Activated T-helper 2 cell treated with anti-CD3 and anti-CD28 coated beads, Interferon-gamma antibody, Interleukin-2, Interleukin-4, amounts not matched to agents 10 μg/mL and 5 μg/mL and 100 μg/mL, durations not matched to agents 14 hours and 24 hours and 36 hours (primary cell): Measurements from ENCODE around the gene PITX2. TPM values are rescaled to one million over a fixed set of nuclear protein-coding genes. Genes with fewer than 3 reads are reported as not detected.

Experiments
- DNase-seq: peaks from one replicate; pipeline ENCODE4 v3.0.0; 2021; ENCODE audit warnings: low spot score
- H3K27ac Mint-ChIP-seq: one replicate; pipeline ENCODE4 v1.8.0; 2021; ENCODE audit warnings: mixed read lengths
- H3K27me3 Mint-ChIP-seq: one replicate; pipeline ENCODE4 v1.8.0; 2021; ENCODE audit warnings: low read depth, mixed read lengths
- H3K36me3 Mint-ChIP-seq: one replicate; pipeline ENCODE4 v1.8.0; 2021; ENCODE audit warnings: low read depth, mixed read lengths
- H3K4me1 Mint-ChIP-seq: one replicate; pipeline ENCODE4 v1.8.0; 2021; ENCODE audit warnings: low read depth, mixed read lengths
- H3K4me3 Mint-ChIP-seq: one replicate; pipeline ENCODE4 v1.8.0; 2021; ENCODE audit warnings: low read depth, mild to moderate bottlenecking, moderate library complexity, mixed read lengths
- H3K9me3 Mint-ChIP-seq: one replicate; pipeline ENCODE4 v1.8.0; 2021; ENCODE audit warnings: mixed read lengths
- intact Hi-C: fragments of 100-400 bp; cut with micrococcal nuclease; formaldehyde crosslinking; loops from one replicate; pipeline ENCODE4 v1.15.1; 2023
- total RNA-seq: library from RNA; stranded (reverse); gene quantifications from 2 replicates; pipeline ENCODE4 v1.2.3, GENCODE V29; 2022

PITX2 gene
- total RNA-seq, 1 donor from 2014 or later, result not detected

GRCh38 chr4:110617646-110618580, 5.0 kb downstream of the PITX2 start:
- intact Hi-C loops, result loop anchor here (1.0 kb wide), 1 partner anchor 15 kb away; no protein-coding TSS in a partner anchor
- H3K27me3 Mint-ChIP-seq, result peaks cover 90% of the 10 kb centered on the region
- no peak overlapping the region for H3K27ac Mint-ChIP-seq
- no peak overlapping the region for H3K4me3 Mint-ChIP-seq
- DNase-seq, result no peak
- peaks cover 5% of the 10 kb centered on the region for H3K36me3 Mint-ChIP-seq
- peaks cover 5% of the 10 kb centered on the region for H3K4me1 Mint-ChIP-seq
- H3K9me3 Mint-ChIP-seq, result no peaks in the 10 kb centered on the region

DNA sequence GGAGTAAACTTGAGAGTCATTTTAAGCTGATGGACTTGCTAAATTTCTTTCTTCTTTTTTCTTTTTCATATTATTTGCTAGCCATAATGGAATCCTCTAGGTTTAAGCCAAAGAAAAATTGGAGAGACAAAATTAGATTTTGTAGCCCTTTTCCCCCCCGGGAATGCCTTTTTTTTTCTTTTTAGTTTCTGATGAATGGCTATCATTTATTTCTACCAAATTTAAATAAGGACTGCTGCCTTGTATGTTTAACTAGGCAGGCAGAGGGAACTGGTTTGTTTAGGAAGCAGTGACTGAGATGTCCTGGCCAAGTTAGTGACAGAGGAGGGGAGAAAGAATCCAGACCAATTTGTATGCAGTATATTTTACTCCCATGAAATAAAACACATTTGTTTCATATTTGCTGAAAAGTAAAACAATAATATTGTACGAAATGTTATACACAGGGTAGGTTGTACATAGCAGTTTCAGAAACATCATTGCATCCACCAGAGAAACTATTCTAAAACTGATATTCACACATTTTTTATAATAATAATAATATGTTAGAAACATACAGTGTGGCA, 5.7 kb downstream of the PITX2 start:
- peaks cover 5% of the 10 kb centered on the region for H3K4me1 Mint-ChIP-seq
- peaks cover 90% of the 10 kb centered on the region for H3K27me3 Mint-ChIP-seq
- intact Hi-C loops, result loop anchor here (1.0 kb wide), 1 partner anchor 16 kb away; no protein-coding TSS in a partner anchor
- no peak overlapping the region for H3K27ac Mint-ChIP-seq
- no peak overlapping the region for H3K4me3 Mint-ChIP-seq
- H3K9me3 Mint-ChIP-seq, result no peaks in the 10 kb centered on the region
- DNase-seq, result no peak
- peaks cover 5% of the 10 kb centered on the region for H3K36me3 Mint-ChIP-seq

DNA sequence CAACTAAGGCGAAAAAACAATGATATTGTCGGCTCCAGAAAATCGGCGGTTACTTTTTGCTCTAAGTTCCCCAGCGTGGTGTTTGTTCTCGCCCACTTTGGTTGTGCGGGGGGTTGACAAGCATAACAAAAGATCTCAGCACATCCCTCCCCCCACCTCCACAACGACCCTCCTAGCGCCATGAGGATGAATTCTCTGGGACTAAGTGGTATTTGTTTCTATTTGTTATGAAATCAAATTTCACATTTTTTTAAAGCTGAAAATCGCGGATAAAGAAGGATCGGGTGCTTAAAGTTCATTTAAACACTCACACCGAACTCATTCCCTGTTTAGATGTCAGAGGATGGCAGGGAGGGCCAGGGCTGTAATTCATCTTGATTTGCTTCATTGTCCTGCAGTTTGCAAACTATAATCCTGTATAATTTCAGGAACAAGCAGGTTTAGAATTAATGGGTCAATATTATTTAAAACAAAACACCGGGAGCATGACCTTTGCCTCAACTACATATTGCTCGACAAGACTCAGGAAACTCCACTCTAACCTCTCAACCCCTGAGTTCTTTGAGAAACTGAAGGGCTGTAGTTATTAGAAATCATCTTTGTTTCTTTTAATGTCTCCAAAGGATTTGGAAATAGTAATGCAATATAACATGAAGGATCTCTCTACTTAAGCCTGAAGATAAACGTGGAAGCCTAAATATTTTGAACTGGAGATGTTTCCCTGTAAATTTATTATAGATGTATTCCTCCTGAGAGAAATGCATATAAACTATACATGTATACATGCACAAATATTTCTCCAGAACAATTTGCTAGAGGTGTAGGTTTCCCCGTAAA, 6.4 kb downstream of the PITX2 start:
- intact Hi-C loops, result loop anchor here (1.0 kb wide), 1 partner anchor 17 kb away; no protein-coding TSS in a partner anchor
- no peak for DNase-seq
- Mint-ChIP-seq H3K27me3 (peaks cover 92% of the 10 kb centered on the region), H3K9me3 (no peaks in the 10 kb centered on the region), H3K4me1 (peaks cover 5% of the 10 kb centered on the region), H3K27ac (no peak overlapping the region), H3K4me3 (no peak overlapping the region), H3K36me3 (peaks cover 5% of the 10 kb centered on the region)

GRCh38 chr4:110615353-110616237, 7.3 kb downstream of the PITX2 start:
- no peak overlapping the region for H3K4me3 Mint-ChIP-seq
- H3K36me3 Mint-ChIP-seq, result peaks cover 2% of the 10 kb centered on the region
- H3K27ac Mint-ChIP-seq, result no peak overlapping the region
- H3K27me3 Mint-ChIP-seq, result peaks cover 89% of the 10 kb centered on the region
- intact Hi-C loops, result no loop called here
- H3K4me1 Mint-ChIP-seq, result peaks cover 5% of the 10 kb centered on the region
- no peaks in the 10 kb centered on the region for H3K9me3 Mint-ChIP-seq
- DNase-seq, result no peak

- peaks cover 5% of the 10 kb centered on the region for H3K4me1 Mint-ChIP-seq
- intact Hi-C loops, result no loop called here
- DNase-seq, result no peak
- no peaks in the 10 kb centered on the region for H3K9me3 Mint-ChIP-seq
- H3K4me3 Mint-ChIP-seq, result no peak overlapping the region
- peaks cover 2% of the 10 kb centered on the region for H3K36me3 Mint-ChIP-seq
- H3K27me3 Mint-ChIP-seq, result peaks cover 87% of the 10 kb centered on the region
- no peak overlapping the region for H3K27ac Mint-ChIP-seq
Measured at GRCh38 chr4:110614976-110615352, 7.9 kb downstream of the PITX2 start.

- H3K9me3 Mint-ChIP-seq, result no peaks in the 10 kb centered on the region
- H3K36me3 Mint-ChIP-seq, result peaks cover 2% of the 10 kb centered on the region
- peaks cover 5% of the 10 kb centered on the region for H3K4me1 Mint-ChIP-seq
- no peak overlapping the region for H3K27ac Mint-ChIP-seq
- intact Hi-C loops, result no loop called here
- H3K4me3 Mint-ChIP-seq, result no peak overlapping the region
- DNase-seq, result no peak
- H3K27me3 Mint-ChIP-seq, result peaks cover 87% of the 10 kb centered on the region
Measured at GRCh38 chr4:110614173-110614963, 8.5 kb downstream of the PITX2 start.

GRCh38 chr4:110613745-110614144, 9.1 kb downstream of the PITX2 start:
- Mint-ChIP-seq H3K9me3 (no peaks in the 10 kb centered on the region), H3K27ac (no peak overlapping the region), H3K4me1 (peaks cover 3% of the 10 kb centered on the region), H3K4me3 (no peak overlapping the region), H3K27me3 (peaks cover 87% of the 10 kb centered on the region), H3K36me3 (peaks cover 2% of the 10 kb centered on the region)
- no peak for DNase-seq
- intact Hi-C loops, result no loop called here

DNA sequence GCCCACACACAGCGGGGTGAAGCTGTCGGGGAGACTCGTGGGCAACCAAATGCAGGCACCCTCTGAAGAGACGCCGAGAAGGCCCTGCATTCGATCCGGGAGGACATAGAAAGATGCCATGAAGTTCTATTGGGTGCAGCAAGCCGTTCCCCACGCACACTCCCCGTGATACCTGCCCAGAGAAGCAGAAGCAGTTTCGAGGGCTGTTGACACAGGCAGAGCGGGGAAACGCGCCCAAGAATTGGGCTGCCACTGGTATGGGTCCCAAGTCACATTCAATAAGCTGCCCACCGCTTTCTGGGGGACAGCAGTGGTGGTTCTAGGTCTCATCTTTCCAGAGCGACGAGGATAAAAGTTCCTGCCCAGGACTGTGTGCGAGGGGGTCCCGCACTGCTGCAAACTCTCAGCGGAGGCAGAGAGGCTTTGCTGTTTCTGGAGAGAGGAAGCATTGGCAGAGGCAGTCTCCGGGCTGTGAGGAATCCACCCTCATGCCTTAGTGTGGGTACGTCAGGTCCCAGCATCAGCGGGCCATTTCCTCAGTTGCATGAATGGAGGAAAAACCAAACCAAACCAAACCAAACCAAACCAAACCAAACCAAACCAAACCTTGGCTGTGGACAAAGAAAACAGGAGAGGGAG, 10.1 kb downstream of the PITX2 start:
- Mint-ChIP-seq H3K27ac (no peak overlapping the region), H3K9me3 (no peaks in the 10 kb centered on the region), H3K36me3 (peaks cover 2% of the 10 kb centered on the region), H3K4me1 (no peaks in the 10 kb centered on the region), H3K4me3 (no peak overlapping the region), H3K27me3 (peaks cover 85% of the 10 kb centered on the region)
- intact Hi-C loops, result no loop called here
- DNase-seq, result no peak

DNA sequence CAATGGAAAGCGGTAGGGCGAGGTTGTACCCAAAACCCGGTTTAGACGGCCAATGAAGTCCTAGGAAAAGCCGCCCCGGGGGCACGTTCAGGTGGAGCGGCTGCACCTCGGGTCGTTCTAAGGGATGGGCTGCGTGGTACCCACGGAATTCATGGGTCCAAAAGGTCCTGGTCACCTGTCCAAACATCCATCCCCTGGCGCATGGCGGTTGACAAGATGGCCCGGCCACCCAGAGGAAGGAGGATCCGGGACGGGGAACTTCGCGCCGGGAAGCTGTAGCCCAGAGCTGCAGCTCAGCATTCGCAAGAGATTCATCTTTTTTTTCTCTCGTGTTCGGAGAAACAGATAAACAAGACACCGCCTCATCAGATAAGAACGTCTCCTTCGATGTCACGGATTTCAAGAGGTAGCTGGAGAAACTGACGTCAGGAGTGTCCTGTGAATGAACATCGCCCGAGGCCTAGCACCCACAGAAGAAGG, 10.9 kb downstream of the PITX2 start:
- no peak for DNase-seq
- Mint-ChIP-seq H3K4me1 (no peaks in the 10 kb centered on the region), H3K36me3 (peaks cover 2% of the 10 kb centered on the region), H3K27ac (no peak overlapping the region), H3K27me3 (peaks cover 79% of the 10 kb centered on the region), H3K9me3 (no peaks in the 10 kb centered on the region), H3K4me3 (no peak overlapping the region)
- intact Hi-C loops, result no loop called here

DNA sequence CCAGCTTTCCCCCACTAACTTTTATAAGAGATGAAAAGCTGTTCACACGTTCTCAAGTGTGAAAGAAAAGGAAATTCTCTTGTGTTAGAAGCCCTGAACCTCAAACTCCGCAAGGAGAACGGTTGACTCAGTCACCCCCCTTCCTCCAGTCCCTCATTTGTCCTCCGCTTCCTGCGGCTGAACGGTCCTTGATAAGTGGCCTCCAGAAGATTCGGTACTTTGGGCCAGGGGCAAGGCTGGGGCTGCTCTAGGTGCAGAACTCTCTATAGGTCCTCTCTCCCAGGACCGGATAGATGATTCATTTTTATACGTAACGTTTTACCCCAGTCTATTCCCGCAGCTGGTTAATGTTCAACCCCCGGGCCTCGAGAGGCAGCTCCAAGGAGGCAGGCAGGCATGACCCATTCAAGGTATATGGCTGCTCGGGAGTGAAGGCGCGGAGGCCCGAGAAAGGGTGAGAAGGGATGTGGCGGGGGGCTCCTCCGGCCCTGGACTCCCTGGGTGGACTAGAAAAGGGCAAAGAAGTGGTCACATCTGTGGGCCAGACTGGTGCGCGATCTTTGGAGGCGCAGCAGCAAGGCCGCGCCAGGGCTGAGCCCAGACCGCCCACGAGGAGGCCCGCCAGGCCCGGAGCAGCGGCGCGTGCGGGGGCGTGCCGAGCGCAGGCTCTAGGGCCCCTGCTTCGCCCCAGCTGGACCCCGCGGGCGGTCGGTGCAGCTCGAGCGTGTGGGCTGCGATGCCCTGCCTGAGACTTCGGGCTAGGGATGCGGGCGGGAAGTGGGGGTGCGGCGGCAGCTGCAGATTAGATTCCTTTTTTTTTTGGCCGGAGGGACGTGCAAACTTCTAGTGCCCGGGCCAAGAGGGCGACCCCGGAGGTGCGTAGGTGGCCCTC, 11.7 kb downstream of the PITX2 start:
- no peaks in the 10 kb centered on the region for H3K9me3 Mint-ChIP-seq
- DNase-seq, result no peak
- peaks cover 71% of the 10 kb centered on the region for H3K27me3 Mint-ChIP-seq
- H3K4me3 Mint-ChIP-seq, result no peak overlapping the region
- intact Hi-C loops, result no loop called here
- no peak overlapping the region for H3K27ac Mint-ChIP-seq
- H3K4me1 Mint-ChIP-seq, result no peaks in the 10 kb centered on the region
- peaks cover 2% of the 10 kb centered on the region for H3K36me3 Mint-ChIP-seq
